Measurements from ENCODE around the gene LMO3.
A peak's percentile ranks its signal among the peaks of the same experiment; 100 is the strongest.

DNA sequence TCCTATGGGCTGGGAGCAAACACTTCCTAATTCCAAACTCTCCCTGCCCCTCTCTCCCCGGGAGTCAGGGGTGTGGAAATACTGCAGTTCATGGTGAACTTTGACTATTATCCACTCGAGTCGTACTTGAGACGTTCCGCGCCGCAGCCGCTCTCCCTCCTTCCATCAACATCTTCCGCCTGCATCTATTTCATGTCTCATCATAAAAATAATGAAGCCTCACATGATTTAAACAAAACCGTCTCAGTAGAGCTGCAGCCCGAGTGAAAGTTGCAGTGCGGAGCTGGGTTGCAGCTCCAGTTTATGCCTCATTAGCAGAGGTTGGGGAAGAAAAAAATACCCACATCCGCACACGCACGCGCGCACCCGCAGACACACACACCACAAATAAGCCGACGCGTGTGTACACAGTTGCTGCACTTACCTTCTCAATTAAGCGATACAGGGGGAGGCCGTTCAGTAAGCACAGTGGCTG is 283 bp downstream of the LMO3 start:
- TF ChIP-seq, protein P1, sequence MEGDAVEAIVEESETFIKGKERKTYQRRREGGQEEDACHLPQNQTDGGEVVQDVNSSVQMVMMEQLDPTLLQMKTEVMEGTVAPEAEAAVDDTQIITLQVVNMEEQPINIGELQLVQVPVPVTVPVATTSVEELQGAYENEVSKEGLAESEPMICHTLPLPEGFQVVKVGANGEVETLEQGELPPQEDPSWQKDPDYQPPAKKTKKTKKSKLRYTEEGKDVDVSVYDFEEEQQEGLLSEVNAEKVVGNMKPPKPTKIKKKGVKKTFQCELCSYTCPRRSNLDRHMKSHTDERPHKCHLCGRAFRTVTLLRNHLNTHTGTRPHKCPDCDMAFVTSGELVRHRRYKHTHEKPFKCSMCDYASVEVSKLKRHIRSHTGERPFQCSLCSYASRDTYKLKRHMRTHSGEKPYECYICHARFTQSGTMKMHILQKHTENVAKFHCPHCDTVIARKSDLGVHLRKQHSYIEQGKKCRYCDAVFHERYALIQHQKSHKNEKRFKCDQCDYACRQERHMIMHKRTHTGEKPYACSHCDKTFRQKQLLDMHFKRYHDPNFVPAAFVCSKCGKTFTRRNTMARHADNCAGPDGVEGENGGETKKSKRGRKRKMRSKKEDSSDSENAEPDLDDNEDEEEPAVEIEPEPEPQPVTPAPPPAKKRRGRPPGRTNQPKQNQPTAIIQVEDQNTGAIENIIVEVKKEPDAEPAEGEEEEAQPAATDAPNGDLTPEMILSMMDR (IDR thresholded peaks at IDR 0.05), result no peak
- peak in 1 of 2 donors; percentile 72 for TF ChIP-seq POLR2A (IDR thresholded peaks at IDR 0.05)
